Measurements from ENCODE around the gene TM9SF1. TPM values are rescaled to one million over a fixed set of nuclear protein-coding genes. Genes with fewer than 3 reads are reported as not detected.

TM9SF1 gene
- total and polyA plus RNA-seq, 9 of the 15 experiments (the other 6 are each of a cell fraction or from before 2014, with no cell fraction given) = 5.3 to 20.3 (median 11.8) TPM

DNA sequence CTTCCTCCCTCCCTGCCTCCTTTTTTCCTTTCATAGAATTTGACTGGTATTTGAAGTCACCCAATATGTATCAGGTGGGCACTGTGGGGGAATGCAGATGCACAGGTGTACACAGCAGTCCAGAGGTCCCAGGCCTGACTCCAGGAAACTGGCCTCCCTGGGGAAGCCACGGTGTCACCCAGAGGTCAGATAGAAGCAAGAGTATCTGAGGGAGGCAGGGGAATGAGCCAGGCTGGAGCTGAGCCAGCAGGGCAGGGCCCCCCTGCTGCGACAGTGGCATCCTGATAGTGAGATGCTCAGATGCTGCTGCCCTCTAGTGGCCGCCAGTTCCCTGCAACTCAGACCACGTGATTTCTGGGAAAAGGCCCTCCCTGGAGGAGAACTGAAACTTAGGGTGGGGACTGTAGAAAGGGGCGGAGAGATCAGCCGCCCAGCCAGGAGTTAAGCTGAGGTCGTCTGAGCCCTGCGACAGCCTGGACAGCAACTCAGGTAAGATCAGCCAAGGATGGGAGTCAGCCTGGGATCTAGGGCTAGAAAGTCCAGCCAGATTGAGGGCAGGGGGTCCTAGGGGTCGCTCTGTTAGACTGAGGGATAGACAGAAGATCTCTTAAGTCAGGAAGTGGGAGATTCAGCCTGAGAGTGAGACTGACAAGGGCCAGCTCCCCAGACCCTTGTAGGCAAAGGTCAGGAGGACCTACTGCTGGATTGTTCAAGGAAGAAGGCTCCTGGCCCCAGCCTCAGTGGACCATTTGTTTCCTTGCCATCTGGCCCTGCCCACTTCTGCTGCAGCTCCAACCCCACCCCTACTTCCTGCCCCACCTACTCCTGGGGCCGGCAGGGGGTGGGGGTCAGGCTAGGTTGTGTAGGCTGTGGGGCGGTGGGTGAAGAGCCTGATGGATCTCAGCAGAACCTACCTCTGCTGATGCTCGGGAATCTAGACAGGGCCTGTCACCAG, 34.1 kb downstream of the TM9SF1 start, which contains the start of gene IRF9 (continued):
- TF ChIP-seq, protein P1, sequence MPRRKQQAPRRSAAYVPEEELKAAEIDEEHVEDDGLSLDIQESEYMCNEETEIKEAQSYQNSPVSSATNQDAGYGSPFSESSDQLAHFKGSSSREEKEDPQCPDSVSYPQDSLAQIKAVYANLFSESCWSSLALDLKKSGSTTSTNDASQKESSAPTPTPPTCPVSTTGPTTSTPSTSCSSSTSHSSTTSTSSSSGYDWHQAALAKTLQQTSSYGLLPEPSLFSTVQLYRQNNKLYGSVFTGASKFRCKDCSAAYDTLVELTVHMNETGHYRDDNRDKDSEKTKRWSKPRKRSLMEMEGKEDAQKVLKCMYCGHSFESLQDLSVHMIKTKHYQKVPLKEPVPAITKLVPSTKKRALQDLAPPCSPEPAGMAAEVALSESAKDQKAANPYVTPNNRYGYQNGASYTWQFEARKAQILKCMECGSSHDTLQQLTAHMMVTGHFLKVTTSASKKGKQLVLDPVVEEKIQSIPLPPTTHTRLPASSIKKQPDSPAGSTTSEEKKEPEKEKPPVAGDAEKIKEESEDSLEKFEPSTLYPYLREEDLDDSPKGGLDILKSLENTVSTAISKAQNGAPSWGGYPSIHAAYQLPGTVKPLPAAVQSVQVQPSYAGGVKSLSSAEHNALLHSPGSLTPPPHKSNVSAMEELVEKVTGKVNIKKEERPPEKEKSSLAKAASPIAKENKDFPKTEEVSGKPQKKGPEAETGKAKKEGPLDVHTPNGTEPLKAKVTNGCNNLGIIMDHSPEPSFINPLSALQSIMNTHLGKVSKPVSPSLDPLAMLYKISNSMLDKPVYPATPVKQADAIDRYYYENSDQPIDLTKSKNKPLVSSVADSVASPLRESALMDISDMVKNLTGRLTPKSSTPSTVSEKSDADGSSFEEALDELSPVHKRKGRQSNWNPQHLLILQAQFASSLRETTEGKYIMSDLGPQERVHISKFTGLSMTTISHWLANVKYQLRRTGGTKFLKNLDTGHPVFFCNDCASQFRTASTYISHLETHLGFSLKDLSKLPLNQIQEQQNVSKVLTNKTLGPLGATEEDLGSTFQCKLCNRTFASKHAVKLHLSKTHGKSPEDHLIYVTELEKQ (CRISPR knock-in tag; IDR thresholded peaks at IDR 0.05) = no peak
- TF ChIP-seq, protein P2, sequence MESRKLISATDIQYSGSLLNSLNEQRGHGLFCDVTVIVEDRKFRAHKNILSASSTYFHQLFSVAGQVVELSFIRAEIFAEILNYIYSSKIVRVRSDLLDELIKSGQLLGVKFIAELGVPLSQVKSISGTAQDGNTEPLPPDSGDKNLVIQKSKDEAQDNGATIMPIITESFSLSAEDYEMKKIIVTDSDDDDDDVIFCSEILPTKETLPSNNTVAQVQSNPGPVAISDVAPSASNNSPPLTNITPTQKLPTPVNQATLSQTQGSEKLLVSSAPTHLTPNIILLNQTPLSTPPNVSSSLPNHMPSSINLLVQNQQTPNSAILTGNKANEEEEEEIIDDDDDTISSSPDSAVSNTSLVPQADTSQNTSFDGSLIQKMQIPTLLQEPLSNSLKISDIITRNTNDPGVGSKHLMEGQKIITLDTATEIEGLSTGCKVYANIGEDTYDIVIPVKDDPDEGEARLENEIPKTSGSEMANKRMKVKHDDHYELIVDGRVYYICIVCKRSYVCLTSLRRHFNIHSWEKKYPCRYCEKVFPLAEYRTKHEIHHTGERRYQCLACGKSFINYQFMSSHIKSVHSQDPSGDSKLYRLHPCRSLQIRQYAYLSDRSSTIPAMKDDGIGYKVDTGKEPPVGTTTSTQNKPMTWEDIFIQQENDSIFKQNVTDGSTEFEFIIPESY (CRISPR knock-in tag; IDR thresholded peaks at IDR 0.05) = no peak
- no peak for TF ChIP-seq CBX8 (IDR thresholded peaks at IDR 0.05; ENCODE audit: borderline replicate concordance, extremely low read depth, low read depth, low read length, poor library complexity, severe bottlenecking)
- no peak for TF ChIP-seq ZNF561 (CRISPR knock-in tag; conservative IDR thresholded peaks at IDR 0.05)
- TF ChIP-seq NCOR1 (IDR thresholded peaks at IDR 0.05) = peak; percentile 54
- TF ChIP-seq ZNF12 (CRISPR knock-in tag; IDR thresholded peaks at IDR 0.05) = no peak
- no peak for TF ChIP-seq CLOCK (CRISPR knock-in tag; IDR thresholded peaks at IDR 0.05; ENCODE audit: borderline replicate concordance)
- TF ChIP-seq PHF20 (IDR thresholded peaks at IDR 0.05; ENCODE audit: partially characterized antibody) = no peak
- TF ChIP-seq ZNF696 (CRISPR knock-in tag; conservative IDR thresholded peaks at IDR 0.05) = no peak
- TF ChIP-seq, protein P3, sequence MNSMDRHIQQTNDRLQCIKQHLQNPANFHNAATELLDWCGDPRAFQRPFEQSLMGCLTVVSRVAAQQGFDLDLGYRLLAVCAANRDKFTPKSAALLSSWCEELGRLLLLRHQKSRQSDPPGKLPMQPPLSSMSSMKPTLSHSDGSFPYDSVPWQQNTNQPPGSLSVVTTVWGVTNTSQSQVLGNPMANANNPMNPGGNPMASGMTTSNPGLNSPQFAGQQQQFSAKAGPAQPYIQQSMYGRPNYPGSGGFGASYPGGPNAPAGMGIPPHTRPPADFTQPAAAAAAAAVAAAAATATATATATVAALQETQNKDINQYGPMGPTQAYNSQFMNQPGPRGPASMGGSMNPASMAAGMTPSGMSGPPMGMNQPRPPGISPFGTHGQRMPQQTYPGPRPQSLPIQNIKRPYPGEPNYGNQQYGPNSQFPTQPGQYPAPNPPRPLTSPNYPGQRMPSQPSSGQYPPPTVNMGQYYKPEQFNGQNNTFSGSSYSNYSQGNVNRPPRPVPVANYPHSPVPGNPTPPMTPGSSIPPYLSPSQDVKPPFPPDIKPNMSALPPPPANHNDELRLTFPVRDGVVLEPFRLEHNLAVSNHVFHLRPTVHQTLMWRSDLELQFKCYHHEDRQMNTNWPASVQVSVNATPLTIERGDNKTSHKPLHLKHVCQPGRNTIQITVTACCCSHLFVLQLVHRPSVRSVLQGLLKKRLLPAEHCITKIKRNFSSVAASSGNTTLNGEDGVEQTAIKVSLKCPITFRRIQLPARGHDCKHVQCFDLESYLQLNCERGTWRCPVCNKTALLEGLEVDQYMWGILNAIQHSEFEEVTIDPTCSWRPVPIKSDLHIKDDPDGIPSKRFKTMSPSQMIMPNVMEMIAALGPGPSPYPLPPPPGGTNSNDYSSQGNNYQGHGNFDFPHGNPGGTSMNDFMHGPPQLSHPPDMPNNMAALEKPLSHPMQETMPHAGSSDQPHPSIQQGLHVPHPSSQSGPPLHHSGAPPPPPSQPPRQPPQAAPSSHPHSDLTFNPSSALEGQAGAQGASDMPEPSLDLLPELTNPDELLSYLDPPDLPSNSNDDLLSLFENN (IDR thresholded peaks at IDR 0.05; ENCODE audit: low read depth in 2 of 2, low read length in 2 of 2) = no peak
- 0 out of 2 replicates have a peak, but pooled peaks have one; percentile 32 for TF ChIP-seq HNRNPL (IDR thresholded peaks at IDR 0.05; ENCODE audit: low read depth, low read length)
- no peak for TF ChIP-seq ZNF583 (CRISPR knock-in tag; IDR thresholded peaks at IDR 0.05)
- 0 out of 2 replicates have a peak, but pooled peaks have one; percentile 3 for TF ChIP-seq OTX1 (CRISPR knock-in tag; IDR thresholded peaks at IDR 0.05)
